Endothelial cell of umbilical vein (primary cell): ENCODE data around the gene TCERG1. TPM values are rescaled to one million over a fixed set of nuclear protein-coding genes. Genes with fewer than 3 reads are reported as not detected.

ENCODE experiments used
- BruUV-seq: library from RNA; stranded (reverse); fragments of 400-500 nt; replicated peaks from 2 replicates; lab custom pipeline; 2021; lab: Mats Ljungman, UMichigan
- CTCF ChIA-PET: fragments of 300-600, 350-600 bp; sonication (Branson Sonifier 250); formaldehyde crosslinking; loops from one replicate; lab custom pipeline; 2021; ENCODE audit warnings: antibody characterized with exemption, inconsistent platforms; lab: Charles Lee
- POLR2A ChIA-PET: fragments of 300-600, 350-600 bp; sonication (Branson Sonifier 250); formaldehyde crosslinking; loops from one replicate; lab custom pipeline; 2021; ENCODE audit warnings: antibody characterized with exemption, inconsistent platforms; lab: Charles Lee
- DNase-seq: peaks from one replicate; pipeline ENCODE4 v3.0.0-alpha.2; 2011; ENCODE audit warnings: low read depth, low spot score
- FAIRE-seq: peaks from 2 replicates; lab custom pipeline; 2011; peaks lifted over from hg19 to GRCh38; lab: Jason Lieb, UNC
- H2AFZ ChIP-seq: 2 replicates; pipeline ENCODE4 v1.6.0; 2012; ENCODE audit warnings: low read depth, low read length, control low read depth, inconsistent platforms
- H3K27ac ChIP-seq: 2 replicates; pipeline ENCODE4 v1.5.1; 2011; ENCODE audit warnings: low read depth, mild to moderate bottlenecking, control low read depth, low read length, moderate library complexity; ENCODE audit not compliant: insufficient read depth
- H3K27me3 ChIP-seq, 2 experiments: 2 replicates each; pipeline versions ENCODE4 v1.6.0 to v1.6.1; 2011; ENCODE audit warnings: low read length in 2 of 2, mixed read lengths in 1 of 2; ENCODE audit not compliant: control insufficient read depth in 2 of 2, insufficient read depth in 2 of 2
- H3K36me3 ChIP-seq, 2 experiments: 2 replicates in 1 of 2; 3 replicates in 1 of 2; pipeline ENCODE4 v1.5.1; 2011; ENCODE audit warnings: low read length in 2 of 2, mild to moderate bottlenecking in 1 of 2, moderate library complexity in 1 of 2; ENCODE audit not compliant: control insufficient read depth in 2 of 2, insufficient read depth in 2 of 2; ENCODE audit errors: extremely low read depth in 1 of 2
- H3K4me1 ChIP-seq: 3 replicates; pipeline ENCODE4 v1.5.1; 2011; ENCODE audit warnings: mild to moderate bottlenecking, low read length; ENCODE audit not compliant: control insufficient read depth, insufficient read depth; ENCODE audit errors: extremely low read depth
- H3K4me2 ChIP-seq: 2 replicates; pipeline ENCODE4 v1.6.1; 2011; ENCODE audit warnings: low read length, control low read depth, mixed read lengths; ENCODE audit not compliant: insufficient read depth
- H3K4me3 ChIP-seq, 3 experiments: fragments of 200-600 bp in 1 of 3; sonication (generic), shearing (Covaris generic) in 1 of 3; replicated peaks in 1 of 3; 2 replicates each; pipeline ENCODE4 v1.5.1; 2011 to 2016; ENCODE audit warnings: control low read depth in 3 of 3, low read length in 3 of 3, mild to moderate bottlenecking in 2 of 3, inconsistent platforms in 1 of 3, low read depth in 1 of 3, moderate library complexity in 1 of 3; ENCODE audit not compliant: insufficient read depth in 1 of 3
- H3K79me2 ChIP-seq: 2 replicates; pipeline ENCODE4 v1.6.0; 2012; ENCODE audit warnings: low read length, inconsistent platforms; ENCODE audit not compliant: control insufficient read depth, insufficient read depth
- H3K9ac ChIP-seq: replicated peaks from 2 replicates; pipeline ENCODE3; 2011; ENCODE audit warnings: low read length, control low read depth; ENCODE audit not compliant: insufficient read depth; ENCODE audit errors: extremely low read depth
- H3K9me1 ChIP-seq: replicated peaks from 3 replicates; pipeline ENCODE4 v1.6.0; 2011; ENCODE audit warnings: mild to moderate bottlenecking, low read length; ENCODE audit not compliant: control insufficient read depth, insufficient read depth; ENCODE audit errors: extremely low read depth
- H3K9me3 ChIP-seq: replicated peaks from 2 replicates; pipeline ENCODE4 v1.5.1; 2012; ENCODE audit warnings: low read length, inconsistent platforms; ENCODE audit not compliant: control insufficient read depth, insufficient read depth
- H4K20me1 ChIP-seq: replicated peaks from 2 replicates; pipeline ENCODE3; 2011; ENCODE audit warnings: mild to moderate bottlenecking, low read length; ENCODE audit not compliant: control insufficient read depth, insufficient read depth; ENCODE audit errors: extremely low read depth
- CTCF ChIP-seq, 2 donors: IDR thresholded peaks; 1 replicate in 1 of 2; 2 replicates in 1 of 2; pipeline ENCODE4 v1.5.1; 2011; ENCODE audit warnings: low read length in 2 of 2, mild to moderate bottlenecking in 2 of 2, moderate library complexity in 2 of 2, control low read depth in 1 of 2, inconsistent platforms in 1 of 2, low read depth in 1 of 2; ENCODE audit not compliant: insufficient read depth in 1 of 2; ENCODE audit errors: extremely low read depth in 1 of 2
- EZH2 ChIP-seq: IDR thresholded peaks from 2 replicates; pipeline ENCODE4 v1.6.1; 2012; ENCODE audit warnings: borderline replicate concordance, low read depth, mild to moderate bottlenecking, moderate library complexity, low read length, inconsistent platforms; ENCODE audit not compliant: severe bottlenecking
- MYC ChIP-seq: IDR thresholded peaks from one replicate; pipeline ENCODE4 v1.6.1; 2011; ENCODE audit warnings: mild to moderate bottlenecking, low read depth, low read length
- dilution Hi-C: fragments of 300-500 bp; cut with MboI; formaldehyde crosslinking; loops from one replicate; pipeline ENCODE4 v1.15.0; 2019; ENCODE audit warnings: low sequenced_read_pairs; ENCODE audit not compliant: extremely low pct_ligation_motif_present
- intact Hi-C: fragments of 100-400 bp; cut with micrococcal nuclease; formaldehyde crosslinking; loops from one replicate; pipeline ENCODE4 v1.10.0; 2022
- polyA plus RNA-seq, 4 experiments: library from polyadenylated mRNA; depleted of rRNA in 3 of 4; stranded (reverse) in 3 of 4; unstranded in 1 of 4; fragments of >200 nt; gene quantifications; 2 replicates each; pipeline versions ENCODE4 v1.2.1 to v1.2.3, GENCODE V29; 2011 to 2012; ENCODE audit warnings: missing spikeins in 1 of 4
- total RNA-seq: library from RNA; stranded (reverse); gene quantifications from 2 replicates; pipeline ENCODE4 v1.2.3, GENCODE V29; 2021

TCERG1 gene
- total and polyA plus RNA-seq, 2 donors (not counting 3 experiments of a cell fraction or from before 2014, with no cell fraction given), result 71.4 to 98.4 TPM

DNA sequence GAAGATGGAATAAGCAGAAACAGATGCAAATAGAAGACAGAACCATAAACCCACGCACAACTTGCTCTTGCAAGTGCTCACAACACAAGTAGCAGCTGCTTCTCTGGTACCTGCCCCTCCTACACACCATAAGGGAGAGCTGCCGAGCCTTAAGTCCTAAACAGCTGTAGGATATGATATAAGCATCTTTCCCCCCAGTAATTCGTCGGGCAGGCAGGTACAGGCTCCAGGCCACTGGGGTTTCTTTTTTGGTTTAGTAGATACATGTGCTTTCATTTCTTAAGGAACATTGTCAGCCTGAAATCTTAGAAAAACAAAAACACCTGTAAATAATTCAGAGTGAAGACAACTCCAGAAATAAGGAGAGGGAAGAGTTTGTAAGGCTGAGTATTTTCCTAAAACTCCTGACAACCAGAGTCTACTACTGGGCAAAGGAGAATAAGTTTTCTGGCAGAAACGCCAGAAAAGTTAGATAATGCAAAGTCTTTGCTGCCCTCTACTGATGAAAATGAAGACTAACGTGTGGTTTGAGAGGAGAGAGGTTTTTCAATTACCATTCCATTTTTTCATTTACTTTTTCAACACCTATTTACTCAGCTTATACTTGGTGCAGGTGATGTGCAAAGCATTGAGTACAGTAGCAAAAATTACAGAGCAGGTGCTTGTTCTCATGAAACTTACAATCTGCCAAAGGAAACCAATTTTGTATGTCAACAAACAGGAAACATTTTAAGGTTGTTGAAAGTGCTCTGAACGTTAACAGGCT, 20.1 kb upstream of the TCERG1 start:
- Histone ChIP-seq H3K9ac (no peak overlapping the region), H2AFZ (no peak overlapping the region), H3K4me3 (no peak overlapping the region), H4K20me1 (no peaks in the 10 kb centered on the region), H3K36me3 (no peaks in the 10 kb centered on the region), H3K4me2 (no peak overlapping the region), H3K9me1 (no peaks in the 10 kb centered on the region), H3K27ac (no peak overlapping the region), H3K27me3 (peaks cover 8 to 10% of the 10 kb centered on the region in 2 experiments), H3K9me3 (no peaks in the 10 kb centered on the region), H3K79me2 (no peaks in the 10 kb centered on the region), H3K4me1 (no peaks in the 10 kb centered on the region)
- peak; percentile 81 for FAIRE-seq
- no TSS peak for BruUV-seq
- ChIA-PET CTCF (interaction anchor here (0.6 to 1.7 kb wide), 4 partner anchors 12 to 192 kb away, joined by 3 to 6 read pairs (median 4); partner anchors contain the start of gene TCERG1), POLR2A (interaction anchor here (0.6 kb wide), 1 partner anchor 192 kb away, joined by 3 read pairs; no protein-coding TSS in a partner anchor)
- dilution Hi-C loops, result no loop called here
- peak; percentile 44 for DNase-seq
- intact Hi-C loops, result loop anchor here (1.0 to 10.0 kb wide), 3 partner anchors 136 to 722 kb away; no protein-coding TSS in a partner anchor
- TF ChIP-seq CTCF (IDR thresholded peaks at IDR 0.05; ENCODE audit: extremely low read depth in 1 of 2, insufficient read depth in 1 of 2, low read depth in 1 of 2, low read length in 2 of 2), result peak; percentile 37 to 45
- no peak for TF ChIP-seq EZH2
- TF ChIP-seq MYC, result no peak
